CD8-positive, alpha-beta memory T cell (primary cell): Measurements from ENCODE around the gene INPP5A. TPM values are rescaled to one million over a fixed set of nuclear protein-coding genes. Genes with fewer than 3 reads are reported as not detected.
"Not testable (repeated sequence)": the region's sequence is repeated elsewhere in the genome, so short reads cannot be mapped to it uniquely, and the experiment has no call there.

Source experiments
- CTCF ChIA-PET: fragments of 350-600 bp; sonication (Branson Sonifier 250); formaldehyde crosslinking; loops from one replicate; lab custom pipeline; 2021; ENCODE audit warnings: antibody characterized with exemption; lab: Charles Lee
- POLR2A ChIA-PET: fragments of 350-600 bp; sonication (Branson Sonifier 250); formaldehyde crosslinking; loops from one replicate; lab custom pipeline; 2021; ENCODE audit warnings: antibody characterized with exemption; lab: Charles Lee
- DNase-seq, 5 donors: peaks; one replicate each; pipeline versions ENCODE4 v3.0.0 to v3.0.0-alpha.2; 2020 to 2022; ENCODE audit warnings: mixed read lengths in 1 of 5
- H3K27ac ChIP-seq: one replicate; pipeline ENCODE4 v1.7.0; 2013; ENCODE audit warnings: low read depth, mild to moderate bottlenecking, low read length, moderate library complexity
- H3K27me3 ChIP-seq: 2 replicates; pipeline ENCODE4 v1.7.0; 2013; ENCODE audit warnings: low read length, mild to moderate bottlenecking; ENCODE audit not compliant: insufficient read depth, poor library complexity, severe bottlenecking
- H3K36me3 ChIP-seq: 2 replicates; pipeline ENCODE4 v1.7.0; 2013; ENCODE audit warnings: mild to moderate bottlenecking, low read length, moderate library complexity; ENCODE audit not compliant: insufficient read depth
- H3K4me1 ChIP-seq: 2 replicates; pipeline ENCODE4 v1.7.0; 2013; ENCODE audit warnings: mild to moderate bottlenecking, low read length, moderate library complexity; ENCODE audit not compliant: insufficient read depth
- H3K4me3 ChIP-seq: 2 replicates; pipeline ENCODE4 v1.7.0; 2013; ENCODE audit warnings: mild to moderate bottlenecking, low read length
- H3K9me3 ChIP-seq: 2 replicates; pipeline ENCODE4 v1.7.0; 2013; ENCODE audit warnings: mild to moderate bottlenecking, low read length
- H3K27ac Mint-ChIP-seq, 8 donors: one replicate each; pipeline ENCODE4 v1.8.0; 2020 to 2021; ENCODE audit warnings: mixed read lengths in 8 of 8, mild to moderate bottlenecking in 6 of 8, inconsistent platforms in 3 of 8, moderate library complexity in 3 of 8
- H3K27me3 Mint-ChIP-seq, 2 donors: one replicate each; pipeline ENCODE4 v1.8.0; 2020 to 2021; ENCODE audit warnings: mixed read lengths in 2 of 2, mild to moderate bottlenecking in 1 of 2, moderate library complexity in 1 of 2
- H3K36me3 Mint-ChIP-seq, 3 donors: one replicate each; pipeline ENCODE4 v1.8.0; 2020 to 2021; ENCODE audit warnings: mixed read lengths in 3 of 3, inconsistent platforms in 1 of 3, mild to moderate bottlenecking in 1 of 3
- H3K4me1 Mint-ChIP-seq, 3 donors: one replicate each; pipeline ENCODE4 v1.8.0; 2020 to 2021; ENCODE audit warnings: mixed read lengths in 3 of 3, inconsistent platforms in 1 of 3, mild to moderate bottlenecking in 1 of 3
- H3K4me3 Mint-ChIP-seq, 7 donors: one replicate each; pipeline ENCODE4 v1.8.0; 2020 to 2021; ENCODE audit warnings: mixed read lengths in 7 of 7, mild to moderate bottlenecking in 6 of 7, moderate library complexity in 4 of 7, inconsistent platforms in 2 of 7
- H3K9me3 Mint-ChIP-seq, 5 donors: one replicate each; pipeline ENCODE4 v1.8.0; 2020 to 2022; ENCODE audit warnings: mixed read lengths in 5 of 5, mild to moderate bottlenecking in 3 of 5, moderate library complexity in 2 of 5, inconsistent platforms in 1 of 5
- polyA plus RNA-seq: library from polyadenylated mRNA; unstranded; fragments of 300-500 nt; fragmentation: Illumina TruSeq; gene quantifications from one replicate; pipeline ENCODE4 v1.2.3, GENCODE V29; 2021
- total RNA-seq, 2 experiments: library from RNA; stranded (reverse); gene quantifications; one replicate each; pipeline ENCODE4 v1.2.3, GENCODE V29; 2021

The INPP5A gene
- total and polyA plus RNA-seq, 3 experiments from 2014 or later, result 1.1 to 6.1 (median 4.8) TPM

GRCh38 chr10:132595021-132595420 lies 57.4 kb downstream of the INPP5A start:
- POLR2A ChIA-PET, result no interaction called here
- peaks cover 38 to 63% (median 52%) of the 10 kb centered on the region in 3 donors for H3K4me1 Mint-ChIP-seq
- peaks cover 20% of the 10 kb centered on the region for H3K4me1 ChIP-seq
- H3K4me3 ChIP-seq, result no peak overlapping the region
- CTCF ChIA-PET, result no interaction called here
- H3K4me3 Mint-ChIP-seq, result no peak overlapping the region
- peaks cover under 1 to 21% (median 4%) of the 10 kb centered on the region in 5 donors for H3K9me3 Mint-ChIP-seq
- DNase-seq, result no peak
- no peaks in the 10 kb centered on the region for H3K36me3 ChIP-seq
- H3K36me3 Mint-ChIP-seq, result peaks cover 1 to 13% (median 2%) of the 10 kb centered on the region in 3 donors
- no peak overlapping the region for H3K27ac ChIP-seq
- H3K9me3 ChIP-seq, result no peaks in the 10 kb centered on the region
- H3K27me3 ChIP-seq, result no peaks in the 10 kb centered on the region
- H3K27ac Mint-ChIP-seq, result no peak overlapping the region
- H3K27me3 Mint-ChIP-seq, result no peaks in the 10 kb centered on the region

- Histone ChIP-seq H3K27me3 (no peaks in the 10 kb centered on the region), H3K9me3 (no peaks in the 10 kb centered on the region), H3K4me1 (peaks cover 20% of the 10 kb centered on the region), H3K27ac (no peak overlapping the region), H3K36me3 (no peaks in the 10 kb centered on the region), H3K4me3 (no peak overlapping the region)
- CTCF ChIA-PET, result no interaction called here
- DNase-seq, result no peak
- no peaks in the 10 kb centered on the region for H3K27me3 Mint-ChIP-seq
- H3K27ac Mint-ChIP-seq, result no peak overlapping the region
- peaks cover 0 to 16% (median 7%) of the 10 kb centered on the region in 3 donors for H3K36me3 Mint-ChIP-seq
- peaks cover 7 to 25% (median 12%) of the 10 kb centered on the region in 5 donors for H3K9me3 Mint-ChIP-seq
- peaks cover 43 to 55% (median 47%) of the 10 kb centered on the region in 3 donors for H3K4me1 Mint-ChIP-seq
- H3K4me3 Mint-ChIP-seq, result no peak overlapping the region
- POLR2A ChIA-PET, result interaction anchor here (0.7 kb wide), 1 partner anchor 174 kb away, joined by 4 read pairs; no protein-coding TSS in a partner anchor
Measured at GRCh38 chr10:132595854-132596253, 58.3 kb downstream of the INPP5A start.

GRCh38 chr10:132596742-132597279 lies 59.2 kb downstream of the INPP5A start:
- no peak for DNase-seq
- Mint-ChIP-seq H3K4me3 (no peak overlapping the region), H3K9me3 (peaks cover 7 to 29% (median 18%) of the 10 kb centered on the region in 5 donors), H3K36me3 (peaks cover 2 to 23% (median 9%) of the 10 kb centered on the region in 3 donors), H3K4me1 (peaks cover 38 to 47% (median 45%) of the 10 kb centered on the region in 3 donors), H3K27ac (no peak overlapping the region), H3K27me3 (no peaks in the 10 kb centered on the region)
- Histone ChIP-seq H3K27ac (no peak overlapping the region), H3K9me3 (no peaks in the 10 kb centered on the region), H3K27me3 (no peaks in the 10 kb centered on the region), H3K4me1 (peaks cover 20% of the 10 kb centered on the region), H3K4me3 (no peak overlapping the region), H3K36me3 (no peaks in the 10 kb centered on the region)
- CTCF ChIA-PET, result no interaction called here
- POLR2A ChIA-PET, result no interaction called here

GRCh38 chr10:132597654-132598053 lies 60.1 kb downstream of the INPP5A start:
- H3K27ac Mint-ChIP-seq, result no peak overlapping the region
- no peak overlapping the region for H3K27ac ChIP-seq
- no peaks in the 10 kb centered on the region for H3K27me3 ChIP-seq
- H3K36me3 Mint-ChIP-seq, result peaks cover 2 to 23% (median 9%) of the 10 kb centered on the region in 3 donors
- peaks cover 19% of the 10 kb centered on the region for H3K4me1 ChIP-seq
- H3K4me1 Mint-ChIP-seq, result peaks cover 34 to 43% (median 42%) of the 10 kb centered on the region in 3 donors
- H3K9me3 Mint-ChIP-seq, result peaks cover 7 to 31% (median 18%) of the 10 kb centered on the region in 5 donors
- DNase-seq, result no peak
- H3K4me3 Mint-ChIP-seq, result no peak overlapping the region
- H3K9me3 ChIP-seq, result no peaks in the 10 kb centered on the region
- no peak overlapping the region for H3K4me3 ChIP-seq
- H3K27me3 Mint-ChIP-seq, result no peaks in the 10 kb centered on the region
- CTCF ChIA-PET, result no interaction called here
- no peaks in the 10 kb centered on the region for H3K36me3 ChIP-seq
- POLR2A ChIA-PET, result no interaction called here

GRCh38 chr10:132599023-132599618 lies 61.5 kb downstream of the INPP5A start:
- H3K27ac ChIP-seq, H3K27ac Mint-ChIP-seq, H3K27me3 ChIP-seq, H3K4me1 ChIP-seq, DNase-seq, H3K27me3 Mint-ChIP-seq, H3K36me3 ChIP-seq, H3K4me3 Mint-ChIP-seq, POLR2A ChIA-PET, CTCF ChIA-PET, H3K4me3 ChIP-seq, H3K9me3 ChIP-seq: not testable (repeated sequence)
- Mint-ChIP-seq H3K4me1 (peaks cover 20 to 34% (median 28%) of the 10 kb centered on the region in 3 donors), H3K9me3 (peaks cover 7 to 30% (median 18%) of the 10 kb centered on the region in 5 donors), H3K36me3 (peaks cover 5 to 23% (median 9%) of the 10 kb centered on the region in 3 donors)

- DNase-seq, result no peak
- Mint-ChIP-seq H3K9me3 (peaks cover 7 to 30% (median 18%) of the 10 kb centered on the region in 5 donors), H3K4me1 (peaks cover 19 to 28% (median 27%) of the 10 kb centered on the region in 3 donors), H3K27ac (no peak overlapping the region), H3K36me3 (peaks cover 5 to 23% (median 9%) of the 10 kb centered on the region in 3 donors), H3K27me3 (no peaks in the 10 kb centered on the region), H3K4me3 (no peak overlapping the region)
- Histone ChIP-seq H3K4me3 (no peak overlapping the region), H3K27me3 (no peaks in the 10 kb centered on the region), H3K36me3 (no peaks in the 10 kb centered on the region), H3K9me3 (no peaks in the 10 kb centered on the region), H3K27ac (no peak overlapping the region), H3K4me1 (no peaks in the 10 kb centered on the region)
- ChIA-PET CTCF (no interaction called here), POLR2A (no interaction called here)
Measured at GRCh38 chr10:132599732-132600131, 62.1 kb downstream of the INPP5A start.

GRCh38 chr10:132600416-132600815 lies 62.8 kb downstream of the INPP5A start:
- no peak overlapping the region for H3K27ac ChIP-seq
- no peak overlapping the region for H3K4me3 ChIP-seq
- Mint-ChIP-seq H3K9me3 (peaks cover 7 to 30% (median 18%) of the 10 kb centered on the region in 5 donors), H3K4me3 (no peak overlapping the region), H3K27ac (no peak overlapping the region), H3K36me3 (peaks cover 5 to 23% (median 9%) of the 10 kb centered on the region in 3 donors), H3K4me1 (peaks cover 16 to 23% (median 21%) of the 10 kb centered on the region in 3 donors), H3K27me3 (no peaks in the 10 kb centered on the region)
- H3K9me3 ChIP-seq, result no peaks in the 10 kb centered on the region
- POLR2A ChIA-PET, result no interaction called here
- CTCF ChIA-PET, result no interaction called here
- no peaks in the 10 kb centered on the region for H3K27me3 ChIP-seq
- no peak for DNase-seq
- H3K4me1 ChIP-seq, result no peaks in the 10 kb centered on the region
- no peaks in the 10 kb centered on the region for H3K36me3 ChIP-seq

GRCh38 chr10:132601567-132601966 lies 64.0 kb downstream of the INPP5A start:
- H3K36me3 ChIP-seq, result no peaks in the 10 kb centered on the region
- POLR2A ChIA-PET, result no interaction called here
- CTCF ChIA-PET, result no interaction called here

More at GRCh38 chr10:132601567-132601966, 64.0 kb downstream of the INPP5A start:
- no peak overlapping the region for H3K4me3 ChIP-seq
- H3K27me3 ChIP-seq, result no peaks in the 10 kb centered on the region
- DNase-seq, result no peak
- no peaks in the 10 kb centered on the region for H3K9me3 ChIP-seq
- H3K36me3 Mint-ChIP-seq, result peaks cover 5 to 23% (median 9%) of the 10 kb centered on the region in 3 donors
- H3K4me3 Mint-ChIP-seq, result no peak overlapping the region
- H3K27me3 Mint-ChIP-seq, result no peaks in the 10 kb centered on the region
- no peak overlapping the region for H3K27ac ChIP-seq
- H3K4me1 ChIP-seq, result no peaks in the 10 kb centered on the region
- peaks cover 7 to 30% (median 18%) of the 10 kb centered on the region in 5 donors for H3K9me3 Mint-ChIP-seq
- no peak overlapping the region for H3K27ac Mint-ChIP-seq
- peaks cover 13 to 19% (median 15%) of the 10 kb centered on the region in 3 donors for H3K4me1 Mint-ChIP-seq
